Activated CD8-positive, alpha-beta T cell treated with anti-CD3 and anti-CD28 coated beads, Interleukin-2, amount 10 ng/mL, durations not matched to agents 7 days and 5 days (primary cell): ENCODE measurements around the gene QDPR. TPM values are rescaled to one million over a fixed set of nuclear protein-coding genes. Genes with fewer than 3 reads are reported as not detected.

Source experiments
- ATAC-seq: fragments of 150-1000 bp; cut with Tn5 transposase; one replicate; pipeline ENCODE4 v1.10.0; 2021; ENCODE audit warnings: moderate library complexity
- CTCF ChIA-PET: fragments of 350-600 bp; sonication (Branson Sonifier 250); formaldehyde crosslinking; loops from one replicate; lab custom pipeline; 2021; ENCODE audit warnings: antibody characterized with exemption; lab: Charles Lee
- POLR2A ChIA-PET: fragments of 350-600 bp; sonication (Branson Sonifier 250); formaldehyde crosslinking; loops from one replicate; lab custom pipeline; 2021; ENCODE audit warnings: antibody characterized with exemption; lab: Charles Lee
- DNase-seq: peaks from one replicate; pipeline ENCODE4 v3.0.0-alpha.2; 2020
- H3K27ac Mint-ChIP-seq: one replicate; pipeline ENCODE4 v1.8.0; 2021; ENCODE audit warnings: mild to moderate bottlenecking, mixed read lengths
- H3K27me3 Mint-ChIP-seq: one replicate; pipeline ENCODE4 v1.8.0; 2021; ENCODE audit warnings: low read depth, mixed read lengths
- H3K36me3 Mint-ChIP-seq: one replicate; pipeline ENCODE4 v1.8.0; 2021; ENCODE audit warnings: low read depth, mixed read lengths
- H3K4me1 Mint-ChIP-seq: one replicate; pipeline ENCODE4 v1.8.0; 2021; ENCODE audit warnings: low read depth, mixed read lengths
- H3K4me3 Mint-ChIP-seq: one replicate; pipeline ENCODE4 v1.8.0; 2021; ENCODE audit warnings: mild to moderate bottlenecking, mixed read lengths
- H3K9me3 Mint-ChIP-seq: one replicate; pipeline ENCODE4 v1.8.0; 2022; ENCODE audit warnings: mixed read lengths; ENCODE audit not compliant: insufficient read depth
- total RNA-seq, 2 experiments: library from RNA; stranded (reverse); gene quantifications; one replicate each; pipeline ENCODE4 v1.2.3, GENCODE V29; 2021

The QDPR gene
- total RNA-seq, 2 experiments from 2014 or later, result 20.0 to 21.2 TPM

DNA sequence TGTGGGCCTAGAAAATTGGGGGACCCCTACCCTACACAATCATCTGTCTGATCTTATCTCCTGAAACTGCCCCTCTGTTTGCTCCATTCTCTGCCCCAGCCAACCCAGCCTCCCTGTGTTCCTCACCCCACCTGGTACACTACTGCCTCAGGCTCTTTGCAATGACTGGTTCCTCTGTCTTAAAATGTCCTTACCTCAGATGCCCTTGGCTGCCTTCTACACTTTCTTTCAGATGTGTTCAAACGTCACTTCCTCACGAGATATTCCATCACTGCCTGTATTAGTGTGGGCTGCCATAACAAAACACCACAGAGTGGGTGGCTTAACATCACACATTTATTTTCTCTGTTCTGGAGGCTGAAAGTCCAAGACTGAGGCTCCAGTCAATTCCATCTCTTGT is 29.2 kb downstream of the QDPR start:
- Mint-ChIP-seq H3K36me3 (peaks cover 21% of the 10 kb centered on the region), H3K4me1 (no peaks in the 10 kb centered on the region), H3K4me3 (no peak overlapping the region), H3K9me3 (no peaks in the 10 kb centered on the region), H3K27me3 (no peaks in the 10 kb centered on the region), H3K27ac (no peak overlapping the region)
- CTCF ChIA-PET, result no interaction called here
- POLR2A ChIA-PET, result no interaction called here
- DNase-seq, result no peak
- ATAC-seq, result no peak

DNA sequence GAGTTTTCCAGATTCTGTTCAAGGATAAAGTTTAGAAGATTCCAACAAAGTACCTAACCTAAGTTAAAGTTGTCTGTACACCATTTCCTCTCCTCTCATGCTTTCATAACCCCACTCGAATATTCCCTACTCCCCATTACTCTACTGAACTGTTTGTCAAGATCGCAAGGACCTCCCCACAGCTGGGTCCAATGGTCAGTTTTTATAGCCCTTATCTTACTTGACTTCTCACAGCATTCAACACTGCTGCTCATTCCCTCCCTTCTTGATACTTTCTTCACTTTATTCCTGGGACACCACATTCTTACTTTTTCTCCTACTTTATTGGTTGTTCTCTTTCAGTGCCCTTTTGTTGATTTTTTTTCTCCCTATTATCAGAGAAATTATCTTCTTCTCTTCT is 30.9 kb downstream of the QDPR start:
- H3K27me3 Mint-ChIP-seq, result no peaks in the 10 kb centered on the region
- no peak for ATAC-seq
- H3K27ac Mint-ChIP-seq, result no peak overlapping the region
- no peaks in the 10 kb centered on the region for H3K9me3 Mint-ChIP-seq
- no peak for DNase-seq
- POLR2A ChIA-PET, result interaction anchor here (0.6 kb wide), 1 partner anchor 119 kb away, joined by 3 read pairs; no protein-coding TSS in a partner anchor
- no peak overlapping the region for H3K4me3 Mint-ChIP-seq
- H3K4me1 Mint-ChIP-seq, result no peaks in the 10 kb centered on the region
- CTCF ChIA-PET, result interaction anchor here (1.6 kb wide), 1 partner anchor 9 kb away, joined by 9 read pairs; no protein-coding TSS in a partner anchor
- H3K36me3 Mint-ChIP-seq, result peaks cover 9% of the 10 kb centered on the region

DNA sequence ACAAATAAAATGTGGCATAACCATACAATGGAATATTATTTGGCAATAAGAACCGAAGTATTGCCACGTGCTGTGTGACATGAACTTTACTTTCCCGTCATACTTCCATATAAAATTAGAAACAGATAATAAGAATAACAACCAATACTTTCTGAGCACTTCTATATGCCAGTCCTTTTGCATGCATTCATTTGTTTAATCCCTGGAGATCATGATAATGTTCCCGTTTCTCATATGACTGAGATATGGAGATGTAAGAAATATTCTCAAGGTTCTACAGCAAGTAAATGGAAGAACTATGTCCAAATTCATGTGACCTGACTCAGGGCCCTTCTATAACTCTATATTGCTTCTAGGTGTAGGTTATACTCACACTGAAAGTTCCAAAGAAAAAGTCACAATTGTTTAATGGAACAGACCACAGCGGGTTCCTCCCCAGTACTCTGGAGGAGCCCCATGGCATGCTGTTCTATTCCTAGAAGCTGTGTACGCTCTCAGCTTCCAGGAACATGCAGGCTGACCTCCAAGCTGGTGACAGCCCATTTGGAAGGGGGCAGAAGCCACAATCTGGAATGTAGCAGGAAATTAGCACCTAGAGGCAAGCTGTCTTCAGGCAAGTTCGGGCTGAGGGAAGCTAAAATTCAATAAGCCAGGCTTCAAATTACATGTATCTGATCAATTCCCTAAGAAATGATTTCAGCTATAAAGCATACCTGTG is 31.5 kb downstream of the QDPR start:
- CTCF ChIA-PET, result interaction anchor here (1.6 kb wide), 1 partner anchor 8 kb away, joined by 9 read pairs; no protein-coding TSS in a partner anchor
- no peak for DNase-seq
- peaks cover 9% of the 10 kb centered on the region for H3K36me3 Mint-ChIP-seq
- POLR2A ChIA-PET, result interaction anchor here (0.6 kb wide), 1 partner anchor 120 kb away, joined by 3 read pairs; no protein-coding TSS in a partner anchor
- no peaks in the 10 kb centered on the region for H3K27me3 Mint-ChIP-seq
- ATAC-seq, result no peak
- H3K9me3 Mint-ChIP-seq, result no peaks in the 10 kb centered on the region
- no peak overlapping the region for H3K27ac Mint-ChIP-seq
- H3K4me1 Mint-ChIP-seq, result no peaks in the 10 kb centered on the region
- no peak overlapping the region for H3K4me3 Mint-ChIP-seq

DNA sequence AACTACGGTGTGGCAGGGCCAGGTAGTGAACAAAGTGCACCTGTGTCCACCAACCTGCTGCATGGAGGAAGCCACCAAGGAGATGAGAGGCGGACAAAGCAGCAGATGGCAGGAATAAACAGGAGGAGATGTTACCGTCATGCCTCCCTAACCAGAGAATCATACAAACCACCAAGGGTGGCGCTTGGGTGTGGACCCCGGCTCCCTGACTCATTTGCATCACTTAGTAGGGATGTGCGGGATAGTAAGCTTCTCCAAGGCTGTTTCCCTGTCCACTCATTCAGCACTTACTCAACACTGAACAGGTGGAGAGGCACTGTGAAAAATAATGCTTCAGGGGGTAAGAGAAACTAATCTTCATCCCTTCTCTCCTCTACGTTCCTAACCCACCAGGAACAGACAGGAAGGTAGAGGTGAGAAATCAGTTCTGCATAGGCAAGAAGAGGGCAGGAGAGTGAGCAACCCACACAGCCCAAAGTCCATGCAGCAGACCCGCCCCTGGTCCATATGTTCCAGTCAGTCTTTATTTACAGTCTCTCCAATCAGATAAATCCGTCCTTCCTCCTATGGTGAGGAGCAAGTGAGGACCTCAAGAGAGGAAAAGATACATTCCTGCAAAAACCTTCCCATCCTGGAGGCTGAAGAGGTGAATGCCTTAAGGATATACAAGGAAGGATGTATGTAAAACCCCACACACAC is 34.0 kb downstream of the QDPR start:
- ChIA-PET POLR2A (no interaction called here), CTCF (no interaction called here)
- Mint-ChIP-seq H3K27me3 (no peaks in the 10 kb centered on the region), H3K4me1 (no peaks in the 10 kb centered on the region), H3K4me3 (no peak overlapping the region), H3K36me3 (no peaks in the 10 kb centered on the region), H3K27ac (no peak overlapping the region), H3K9me3 (no peaks in the 10 kb centered on the region)
- ATAC-seq, result no peak
- DNase-seq, result no peak

DNA sequence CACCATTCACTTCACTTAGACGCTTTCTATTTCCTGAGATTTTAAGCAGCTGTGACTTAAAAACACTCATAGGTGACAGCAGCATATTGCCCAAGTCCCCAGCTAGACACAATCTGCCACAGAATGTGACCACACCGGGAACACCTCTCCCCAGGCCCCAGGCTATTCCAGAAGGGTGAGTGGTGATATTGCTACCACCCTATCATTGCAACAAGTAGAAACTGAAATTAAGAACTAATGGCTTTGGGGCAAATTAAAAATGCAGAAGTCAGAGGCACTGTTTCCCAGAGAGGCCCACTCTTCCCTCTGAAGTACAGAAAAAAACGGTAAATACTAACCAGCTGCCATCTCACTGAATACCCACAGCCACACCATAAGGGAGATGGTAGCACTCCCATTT is 35.0 kb downstream of the QDPR start:
- POLR2A ChIA-PET, result no interaction called here

DNA sequence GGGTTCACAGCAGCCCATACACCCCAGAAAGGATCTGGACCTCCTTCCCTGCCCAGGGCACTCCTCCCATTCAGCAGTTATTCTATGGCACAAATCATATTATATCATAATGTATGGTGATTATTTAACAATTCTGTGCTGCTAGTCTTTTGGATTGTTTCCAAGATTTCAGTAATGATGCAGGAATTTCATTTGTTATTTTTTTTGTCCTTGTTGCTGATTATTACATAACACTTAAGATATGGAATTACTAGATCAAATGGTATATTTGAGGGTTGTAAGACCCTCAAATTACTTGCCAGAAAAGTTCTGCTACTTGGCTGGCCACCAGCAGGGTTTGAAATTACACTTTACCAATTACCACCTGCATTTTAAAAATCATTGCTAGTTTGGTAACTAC is 36.4 kb downstream of the QDPR start:
- no peak overlapping the region for H3K4me3 Mint-ChIP-seq
- H3K9me3 Mint-ChIP-seq, result no peaks in the 10 kb centered on the region
- no peaks in the 10 kb centered on the region for H3K4me1 Mint-ChIP-seq
- ChIA-PET CTCF (interaction anchor here (1.7 kb wide), 1 partner anchor 128 kb away, joined by 7 read pairs; no protein-coding TSS in a partner anchor), POLR2A (no interaction called here)
- DNase-seq (no peak), ATAC-seq (no peak)
- H3K27me3 Mint-ChIP-seq, result no peaks in the 10 kb centered on the region
- no peaks in the 10 kb centered on the region for H3K36me3 Mint-ChIP-seq
- H3K27ac Mint-ChIP-seq, result no peak overlapping the region

More for the DNA sequence above, 35.0 kb downstream of the QDPR start:
- H3K27me3 Mint-ChIP-seq, result no peaks in the 10 kb centered on the region
- H3K4me3 Mint-ChIP-seq, result no peak overlapping the region
- ATAC-seq (no peak), DNase-seq (no peak)
- no peaks in the 10 kb centered on the region for H3K9me3 Mint-ChIP-seq
- CTCF ChIA-PET, result interaction anchor here (0.6 kb wide), 1 partner anchor 153 kb away, joined by 3 read pairs; no protein-coding TSS in a partner anchor
- H3K36me3 Mint-ChIP-seq, result no peaks in the 10 kb centered on the region
- H3K27ac Mint-ChIP-seq, result no peak overlapping the region
- no peaks in the 10 kb centered on the region for H3K4me1 Mint-ChIP-seq

DNA sequence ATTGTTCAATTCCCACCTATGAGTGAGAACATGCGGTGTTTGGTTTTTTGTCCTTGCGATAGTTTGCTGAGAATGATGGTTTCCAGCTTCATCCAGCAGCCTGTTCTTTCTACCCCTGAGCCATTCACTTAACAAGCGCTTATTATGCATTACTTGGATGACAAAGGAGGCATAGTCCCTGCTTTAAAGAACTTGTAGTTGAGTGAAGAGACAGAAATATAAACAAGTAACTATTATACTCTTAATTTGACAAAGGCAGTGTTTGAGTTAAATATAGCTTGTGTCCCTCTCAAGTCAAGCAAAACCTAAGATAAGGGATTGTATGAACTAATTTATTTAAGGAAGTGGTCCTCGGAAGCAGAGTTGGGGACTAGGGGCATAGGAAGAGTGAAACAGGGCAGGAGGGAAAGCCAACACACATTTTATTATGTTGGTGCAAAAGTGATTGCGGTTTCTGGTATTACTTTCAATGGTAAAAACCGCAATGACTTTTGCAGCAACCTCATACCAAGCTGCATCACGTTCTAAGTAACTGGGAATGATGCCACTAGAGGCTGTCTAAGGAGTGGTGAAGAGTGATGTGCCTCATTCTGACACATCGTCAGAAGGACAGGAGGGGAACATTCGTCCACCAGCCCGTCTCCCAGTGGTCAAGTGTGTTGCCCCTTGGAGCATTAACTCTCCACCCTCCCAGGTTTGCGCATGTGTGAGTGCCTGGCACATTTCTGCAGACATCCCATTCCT is 41.8 kb downstream of the QDPR start:
- no peak for DNase-seq
- no peaks in the 10 kb centered on the region for H3K4me1 Mint-ChIP-seq
- CTCF ChIA-PET, result interaction anchor here (0.9 kb wide), 2 partner anchors 43 to 123 kb away, joined by 3 read pairs; no protein-coding TSS in a partner anchor
- H3K27me3 Mint-ChIP-seq, result no peaks in the 10 kb centered on the region
- H3K4me3 Mint-ChIP-seq, result no peak overlapping the region
- H3K9me3 Mint-ChIP-seq, result no peaks in the 10 kb centered on the region
- ATAC-seq, result no peak
- H3K27ac Mint-ChIP-seq, result no peak overlapping the region
- H3K36me3 Mint-ChIP-seq, result no peaks in the 10 kb centered on the region
- POLR2A ChIA-PET, result no interaction called here

DNA sequence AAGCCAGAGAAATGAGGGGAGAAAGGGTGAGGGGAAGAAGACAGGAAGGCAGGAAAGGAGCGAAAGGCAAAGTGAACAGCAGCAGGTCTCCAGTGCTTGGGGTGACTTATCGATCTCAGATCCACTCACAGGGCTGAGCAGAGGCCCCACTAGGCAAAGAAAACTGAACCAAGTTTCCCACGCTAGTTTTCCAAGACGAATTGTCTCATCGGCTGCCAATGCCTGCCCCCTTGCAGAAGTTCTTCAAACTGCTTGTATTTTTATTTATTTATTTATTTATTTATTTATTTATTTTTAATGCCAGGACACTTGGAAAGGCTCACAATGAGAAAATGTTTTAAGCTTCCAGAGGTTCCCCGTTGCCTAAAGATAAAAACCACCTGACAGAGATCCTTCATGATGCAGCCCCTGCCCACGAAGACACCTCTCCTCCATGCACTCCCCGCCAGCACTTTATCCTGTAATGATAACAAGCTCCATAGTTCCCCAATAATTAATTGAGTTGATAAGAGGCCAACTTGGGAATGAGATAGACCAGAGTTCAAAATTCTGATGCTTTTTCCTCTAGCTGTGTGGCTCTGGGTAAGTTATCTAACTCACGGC is 43.2 kb downstream of the QDPR start:
- DNase-seq (no peak), ATAC-seq (no peak)
- Mint-ChIP-seq H3K4me1 (no peaks in the 10 kb centered on the region), H3K27ac (no peak overlapping the region), H3K36me3 (no peaks in the 10 kb centered on the region), H3K27me3 (no peaks in the 10 kb centered on the region), H3K9me3 (no peaks in the 10 kb centered on the region), H3K4me3 (no peak overlapping the region)
- ChIA-PET CTCF (interaction anchor here (0.7 kb wide), 1 partner anchor 121 kb away, joined by 3 read pairs; no protein-coding TSS in a partner anchor), POLR2A (no interaction called here)

DNA sequence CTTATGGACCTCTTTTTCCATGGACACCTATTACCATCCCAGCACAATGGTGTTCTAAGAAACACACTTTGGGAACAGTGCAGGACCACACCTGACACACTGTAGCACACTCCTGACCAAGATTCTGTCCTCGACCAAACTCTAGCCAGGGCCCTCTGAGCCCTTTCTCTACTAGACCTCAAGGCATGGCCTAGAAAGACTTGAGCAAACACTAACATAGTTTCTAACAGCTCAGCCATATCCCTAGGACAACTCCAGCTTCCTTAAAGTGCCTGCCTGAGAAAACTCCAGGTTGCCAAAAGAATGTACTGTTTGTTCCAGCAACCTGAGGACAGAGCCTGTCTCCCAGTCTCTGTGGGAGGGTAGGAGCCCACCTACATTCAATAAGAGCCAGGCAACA is 48.3 kb downstream of the QDPR start:
- Mint-ChIP-seq H3K9me3 (no peaks in the 10 kb centered on the region), H3K27me3 (no peaks in the 10 kb centered on the region), H3K4me3 (no peak overlapping the region), H3K36me3 (no peaks in the 10 kb centered on the region), H3K27ac (no peak overlapping the region), H3K4me1 (no peaks in the 10 kb centered on the region)
- ATAC-seq (no peak), DNase-seq (no peak)
- CTCF ChIA-PET, result no interaction called here
- POLR2A ChIA-PET, result no interaction called here

DNA sequence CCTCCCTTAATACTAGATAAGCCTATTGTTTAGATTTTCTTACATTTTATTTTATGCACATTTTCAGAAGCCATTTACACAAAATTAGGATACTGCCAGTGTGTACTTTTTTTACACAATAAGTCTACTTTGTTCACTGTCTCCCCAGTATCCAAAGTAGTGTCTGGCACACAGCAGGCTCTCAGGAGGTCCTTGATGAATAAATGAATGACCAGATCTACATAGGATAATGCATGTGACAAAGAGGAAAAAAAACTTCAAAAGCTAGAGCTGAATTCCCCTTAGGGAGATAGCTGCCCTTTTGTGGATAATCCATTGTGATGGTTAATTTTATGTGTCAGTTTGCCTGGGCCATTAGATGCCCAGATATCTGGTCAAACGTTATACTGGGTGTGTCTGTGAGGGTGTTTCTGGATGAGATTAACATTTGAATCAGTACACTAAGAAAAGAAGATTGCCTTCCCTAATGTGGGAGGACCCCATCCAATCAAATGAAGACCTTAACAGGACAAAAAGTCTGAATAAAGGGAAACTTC is 61.6 kb downstream of the QDPR start:
- no peaks in the 10 kb centered on the region for H3K27me3 Mint-ChIP-seq
- no peaks in the 10 kb centered on the region for H3K36me3 Mint-ChIP-seq
- H3K9me3 Mint-ChIP-seq, result no peaks in the 10 kb centered on the region
- H3K4me1 Mint-ChIP-seq, result peaks cover 5% of the 10 kb centered on the region
- no peak overlapping the region for H3K4me3 Mint-ChIP-seq
- no peak for DNase-seq
- POLR2A ChIA-PET, result no interaction called here
- no peak overlapping the region for H3K27ac Mint-ChIP-seq
- ATAC-seq, result no peak
- CTCF ChIA-PET, result interaction anchor here (0.8 to 1.1 kb wide), 2 partner anchors 103 to 170 kb away, joined by 3 to 4 read pairs; no protein-coding TSS in a partner anchor

DNA sequence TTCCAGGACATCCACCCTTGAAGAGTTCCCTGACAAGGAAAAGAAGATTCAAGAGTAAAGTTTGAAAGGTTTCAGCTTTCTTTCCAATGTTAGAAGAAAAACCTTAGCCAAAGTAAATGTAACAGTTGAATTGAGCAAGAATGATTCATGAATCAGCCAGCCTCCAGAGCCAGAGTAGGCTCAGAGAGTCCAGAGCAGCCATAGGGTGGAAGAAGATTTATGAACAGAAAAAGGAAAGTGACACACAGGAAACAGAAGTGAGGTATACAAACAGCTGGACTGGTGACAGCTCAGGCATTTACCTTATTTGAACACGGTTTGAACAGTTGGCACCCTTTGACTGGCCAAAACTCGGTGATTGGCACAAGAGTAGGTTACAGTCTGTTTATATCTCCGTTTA is 63.2 kb downstream of the QDPR start:
- Mint-ChIP-seq H3K4me1 (peaks cover 5% of the 10 kb centered on the region), H3K4me3 (no peak overlapping the region), H3K27ac (no peak overlapping the region), H3K27me3 (no peaks in the 10 kb centered on the region), H3K36me3 (no peaks in the 10 kb centered on the region), H3K9me3 (no peaks in the 10 kb centered on the region)
- no peak for ATAC-seq
- CTCF ChIA-PET, result interaction anchor here (1.0 to 3.3 kb wide), 9 partner anchors 24 to 532 kb away, joined by 3 to 49 read pairs (median 10); no protein-coding TSS in a partner anchor
- DNase-seq, result no peak
- POLR2A ChIA-PET, result no interaction called here
